Endodermal cell (in vitro differentiated cells): Measurements from ENCODE around the gene MXD3. TPM values are rescaled to one million over a fixed set of nuclear protein-coding genes. Genes with fewer than 3 reads are reported as not detected.

Source experiments
- DNase-seq: peaks from one replicate; pipeline ENCODE4 v3.0.0-alpha.2; 2017
- H3K27ac ChIP-seq: 2 replicates; pipeline ENCODE4 v1.5.1; 2013; ENCODE audit warnings: mild to moderate bottlenecking, low read depth, low read length, moderate library complexity
- H3K27me3 ChIP-seq: 2 replicates; pipeline ENCODE4 v1.6.1; 2013; ENCODE audit warnings: mild to moderate bottlenecking, low read length, moderate library complexity; ENCODE audit not compliant: insufficient read depth, control insufficient read depth, poor library complexity, severe bottlenecking
- H3K36me3 ChIP-seq: 2 replicates; pipeline ENCODE4 v1.7.0; 2013; ENCODE audit warnings: mild to moderate bottlenecking, low read length, moderate library complexity; ENCODE audit not compliant: control insufficient read depth, insufficient read depth
- H3K4me1 ChIP-seq: one replicate; pipeline ENCODE4 v1.7.0; 2013; ENCODE audit warnings: low read length; ENCODE audit not compliant: control insufficient read depth, insufficient read depth
- H3K4me3 ChIP-seq: 2 replicates; pipeline ENCODE4 v1.5.1; 2013; ENCODE audit warnings: mild to moderate bottlenecking, low read length, moderate library complexity
- H3K9ac ChIP-seq: 2 replicates; pipeline ENCODE4 v1.6.1; 2013; ENCODE audit warnings: mild to moderate bottlenecking, low read length, moderate library complexity; ENCODE audit not compliant: poor library complexity, severe bottlenecking; ENCODE audit errors: extremely low read depth
- H3K9me3 ChIP-seq: 2 replicates; pipeline ENCODE4 v1.6.1; 2013; ENCODE audit warnings: mild to moderate bottlenecking, low read length, moderate library complexity; ENCODE audit not compliant: control insufficient read depth
- H3K27ac Mint-ChIP-seq: 2 replicates; pipeline ENCODE4 v1.8.0; 2020; ENCODE audit warnings: mixed read lengths
- H3K27me3 Mint-ChIP-seq: 2 replicates; pipeline ENCODE4 v1.8.0; 2021; ENCODE audit warnings: mild to moderate bottlenecking, mixed read lengths; ENCODE audit not compliant: insufficient read depth
- H3K36me3 Mint-ChIP-seq: 2 replicates; pipeline ENCODE4 v1.8.0; 2020; ENCODE audit warnings: low read depth, mixed read lengths
- H3K4me1 Mint-ChIP-seq: 2 replicates; pipeline ENCODE4 v1.8.0; 2020; ENCODE audit warnings: mixed read lengths
- H3K4me3 Mint-ChIP-seq: 2 replicates; pipeline ENCODE4 v1.8.0; 2020; ENCODE audit warnings: mild to moderate bottlenecking, moderate library complexity, mixed read lengths
- H3K9me3 Mint-ChIP-seq: 2 replicates; pipeline ENCODE4 v1.8.0; 2020; ENCODE audit warnings: mild to moderate bottlenecking, mixed read lengths
- WGBS, 2 experiments: methylation state at CpG; one replicate each; pipeline versions ENCODE4 v1.1.5 to v1.1.7; 2013; ENCODE audit warnings: missing lambda C conversion rate in 2 of 2, mixed read lengths in 1 of 2; ENCODE audit not compliant: insufficient coverage in 1 of 2, insufficient read length in 1 of 2; 5-methylcytosine and 5-hydroxymethylcytosine counted together
- total RNA-seq, 2 donors: library from RNA; stranded (reverse); fragmentation: NEBNext Ultra II Directional in 1 of 2; extraction: Animal tissue kit (Norgen Biotek cat#: 25700) in 1 of 2; gene quantifications; 2 replicates in 1 of 2; 3 replicates in 1 of 2; pipeline ENCODE4 v1.2.1, GENCODE V29; 2021
- TF ChIP-seq, protein P1 (sequence below): fragments of 200-600 bp; sonication (generic); conservative IDR thresholded peaks from 2 replicates; pipeline ENCODE4 v1.5.0; 2021; ENCODE audit warnings: antibody characterized with exemption, mild to moderate bottlenecking

MXD3 gene
- total RNA-seq, 2 donors from 2014 or later: 14.2 to 20.4 TPM

DNA sequence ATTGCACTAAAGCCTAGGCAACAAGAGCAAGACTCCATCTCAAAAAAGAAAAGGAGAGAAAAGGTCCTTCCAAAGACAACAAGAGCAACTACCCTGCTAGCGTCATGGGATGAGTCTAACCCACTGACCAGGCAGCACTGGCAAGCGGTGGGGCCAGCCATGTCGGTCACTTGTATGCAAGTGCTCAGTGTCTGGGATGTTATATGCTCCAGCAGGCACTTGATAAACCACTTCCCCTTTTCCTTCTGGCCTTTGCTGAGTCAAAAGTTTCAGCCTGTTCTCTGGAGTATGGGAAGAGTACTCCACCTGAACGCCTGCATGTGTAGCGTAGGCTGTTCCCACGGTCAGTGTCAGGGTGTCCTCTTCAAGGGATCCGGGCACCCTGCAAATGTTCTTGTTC is 9.2 kb upstream of the MXD3 start:
- Mint-ChIP-seq H3K9me3 (peaks cover 2% of the 10 kb centered on the region), H3K4me3 (no peak overlapping the region), H3K36me3 (peaks cover 30% of the 10 kb centered on the region), H3K4me1 (peaks cover 11% of the 10 kb centered on the region), H3K27me3 (no peaks in the 10 kb centered on the region), H3K27ac (no peak overlapping the region)
- DNase-seq: no peak
- Histone ChIP-seq H3K9ac (no peak overlapping the region), H3K27ac (no peak overlapping the region), H3K36me3 (peaks cover 8% of the 10 kb centered on the region), H3K27me3 (no peaks in the 10 kb centered on the region), H3K9me3 (peaks cover 9% of the 10 kb centered on the region), H3K4me3 (no peak overlapping the region), H3K4me1 (no peaks in the 10 kb centered on the region)
- WGBS, 2 experiments: 95 to 98% methylated on average over 5 to 7 of the region's 7 CpGs
- TF ChIP-seq, protein P1, sequence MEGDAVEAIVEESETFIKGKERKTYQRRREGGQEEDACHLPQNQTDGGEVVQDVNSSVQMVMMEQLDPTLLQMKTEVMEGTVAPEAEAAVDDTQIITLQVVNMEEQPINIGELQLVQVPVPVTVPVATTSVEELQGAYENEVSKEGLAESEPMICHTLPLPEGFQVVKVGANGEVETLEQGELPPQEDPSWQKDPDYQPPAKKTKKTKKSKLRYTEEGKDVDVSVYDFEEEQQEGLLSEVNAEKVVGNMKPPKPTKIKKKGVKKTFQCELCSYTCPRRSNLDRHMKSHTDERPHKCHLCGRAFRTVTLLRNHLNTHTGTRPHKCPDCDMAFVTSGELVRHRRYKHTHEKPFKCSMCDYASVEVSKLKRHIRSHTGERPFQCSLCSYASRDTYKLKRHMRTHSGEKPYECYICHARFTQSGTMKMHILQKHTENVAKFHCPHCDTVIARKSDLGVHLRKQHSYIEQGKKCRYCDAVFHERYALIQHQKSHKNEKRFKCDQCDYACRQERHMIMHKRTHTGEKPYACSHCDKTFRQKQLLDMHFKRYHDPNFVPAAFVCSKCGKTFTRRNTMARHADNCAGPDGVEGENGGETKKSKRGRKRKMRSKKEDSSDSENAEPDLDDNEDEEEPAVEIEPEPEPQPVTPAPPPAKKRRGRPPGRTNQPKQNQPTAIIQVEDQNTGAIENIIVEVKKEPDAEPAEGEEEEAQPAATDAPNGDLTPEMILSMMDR: no peak

DNA sequence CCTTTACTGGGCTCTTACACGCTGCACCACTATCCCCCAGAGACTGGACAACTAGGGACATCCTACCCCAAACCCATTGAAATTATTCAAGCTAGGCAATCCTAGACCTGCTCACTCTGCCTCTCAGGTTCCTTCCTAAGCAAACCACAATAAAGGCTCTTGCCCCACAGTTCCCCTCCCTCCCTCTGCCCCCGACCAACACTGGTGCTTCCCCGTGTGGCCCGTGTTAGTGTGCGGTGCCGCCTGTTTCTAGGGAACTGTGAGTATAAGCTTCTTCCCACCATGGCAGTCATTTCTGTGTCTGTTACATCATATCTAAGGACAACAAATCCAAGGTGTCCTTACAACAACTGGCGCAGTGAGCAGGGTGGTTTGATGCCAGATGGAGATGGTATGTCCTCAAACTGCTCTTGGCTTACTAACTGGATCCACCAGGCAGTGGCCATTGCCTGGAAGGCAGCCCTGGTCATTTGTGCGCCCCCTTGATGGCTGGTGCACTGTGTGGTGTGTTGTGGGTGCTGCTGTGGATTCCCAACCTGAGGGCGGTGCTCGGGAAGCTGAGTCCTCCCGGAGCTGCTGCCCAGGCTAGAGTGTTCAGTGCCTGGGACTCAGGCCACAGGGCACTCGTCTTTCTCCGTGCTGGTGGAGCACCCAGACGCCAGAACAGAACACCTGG is 8.4 kb upstream of the MXD3 start:
- H3K4me3 Mint-ChIP-seq: no peak overlapping the region
- Histone ChIP-seq H3K36me3 (peaks cover 8% of the 10 kb centered on the region), H3K27me3 (no peaks in the 10 kb centered on the region), H3K27ac (no peak overlapping the region), H3K9me3 (peaks cover 9% of the 10 kb centered on the region), H3K4me3 (no peak overlapping the region), H3K9ac (no peak overlapping the region), H3K4me1 (no peaks in the 10 kb centered on the region)
- WGBS, 2 experiments: 96 to 97% methylated on average over 11 to 14 of the region's 14 CpGs
- H3K4me1 Mint-ChIP-seq: peaks cover 6% of the 10 kb centered on the region
- H3K9me3 Mint-ChIP-seq: peaks cover 2% of the 10 kb centered on the region
- H3K27me3 Mint-ChIP-seq: no peaks in the 10 kb centered on the region
- TF ChIP-seq, protein P1: no peak
- H3K27ac Mint-ChIP-seq: no peak overlapping the region
- H3K36me3 Mint-ChIP-seq: peaks cover 29% of the 10 kb centered on the region
- DNase-seq: no peak

DNA sequence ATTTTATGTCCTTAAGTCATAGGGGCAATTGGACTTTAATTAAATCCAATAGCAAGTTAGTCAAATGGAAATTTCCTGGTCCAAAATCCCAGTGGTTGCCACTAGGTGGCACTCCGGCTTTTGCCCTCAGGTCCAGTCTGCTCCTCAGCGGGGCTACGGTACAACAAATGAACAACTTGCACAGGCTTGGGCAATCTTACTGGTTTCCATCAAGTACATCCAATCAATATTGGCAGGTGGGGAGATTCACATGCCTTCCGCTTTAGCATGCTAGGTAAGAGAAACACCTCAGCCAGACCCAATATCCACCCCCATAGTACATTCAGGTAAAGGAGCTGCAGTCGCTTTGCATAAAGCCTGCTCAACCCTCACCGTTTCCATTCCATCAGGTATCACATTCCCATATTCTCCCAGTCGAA is 6.3 kb upstream of the MXD3 start:
- Histone ChIP-seq H3K9ac (no peak overlapping the region), H3K27ac (no peak overlapping the region), H3K27me3 (no peaks in the 10 kb centered on the region), H3K9me3 (peaks cover 9% of the 10 kb centered on the region), H3K4me3 (no peak overlapping the region), H3K36me3 (no peaks in the 10 kb centered on the region), H3K4me1 (no peaks in the 10 kb centered on the region)
- Mint-ChIP-seq H3K4me1 (peaks cover 6% of the 10 kb centered on the region), H3K36me3 (peaks cover 21% of the 10 kb centered on the region), H3K9me3 (peaks cover 2% of the 10 kb centered on the region), H3K27me3 (no peaks in the 10 kb centered on the region), H3K27ac (peak overlapping the region; percentile 80), H3K4me3 (no peak overlapping the region)
- TF ChIP-seq, protein P1: peak; percentile 94
- peak; percentile 91 for DNase-seq
- WGBS, 2 experiments: 35 to 44% methylated on average over 5 to 7 of the region's 7 CpGs
